Stimulated activated CD8-positive, alpha-beta memory T cell treated with anti-CD3 and anti-CD28 coated beads, Interleukin-12 subunit alpha, Interleukin-12 subunit beta, amount 100 ng/mL, for 4 hours (primary cell): ENCODE data around the gene USP3.

Experiments
- DNase-seq: peaks from one replicate; pipeline ENCODE4 v3.0.0-alpha.2; 2020; ENCODE audit warnings: low read depth

The USP3 gene

DNA sequence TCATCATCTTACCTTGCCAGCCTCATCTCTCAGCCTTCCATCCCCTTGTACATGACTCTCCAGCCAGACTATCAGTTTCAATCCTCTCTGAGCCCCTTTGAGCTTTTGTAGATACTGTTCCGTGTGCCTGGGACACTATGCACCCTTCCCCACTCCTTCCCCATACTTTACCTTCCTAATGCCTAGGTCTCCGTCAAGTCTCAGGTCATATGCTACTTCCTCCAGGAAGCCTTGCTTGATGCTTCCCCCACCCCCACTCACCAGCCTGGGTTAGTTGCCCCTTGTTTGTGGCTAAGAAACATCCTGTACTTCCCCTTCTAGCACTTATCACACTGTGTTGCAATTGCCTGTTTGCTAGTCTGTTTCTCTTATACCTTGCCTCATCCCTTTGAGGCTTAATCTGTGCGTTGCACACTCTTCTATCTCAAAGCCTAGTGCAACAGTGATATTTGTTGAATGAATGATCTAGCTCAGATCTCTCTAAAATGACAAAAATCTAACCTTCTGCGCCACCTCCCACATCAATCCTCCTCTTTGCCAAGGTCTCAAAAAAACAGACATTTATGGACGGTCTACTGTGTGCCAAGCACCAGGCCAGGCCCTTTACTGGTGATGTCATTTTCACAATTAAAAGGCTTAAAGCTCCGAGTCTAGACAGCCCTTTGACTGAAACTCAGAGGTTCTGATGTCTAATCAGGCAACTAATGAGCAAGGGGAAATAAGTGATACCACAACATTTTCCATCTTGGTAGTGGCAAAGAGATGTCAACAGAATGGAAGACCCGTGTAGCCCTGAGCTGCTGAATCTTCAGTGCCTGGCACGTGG, 6.5 kb upstream of the USP3 start:
- peak; percentile 45 for DNase-seq

DNA sequence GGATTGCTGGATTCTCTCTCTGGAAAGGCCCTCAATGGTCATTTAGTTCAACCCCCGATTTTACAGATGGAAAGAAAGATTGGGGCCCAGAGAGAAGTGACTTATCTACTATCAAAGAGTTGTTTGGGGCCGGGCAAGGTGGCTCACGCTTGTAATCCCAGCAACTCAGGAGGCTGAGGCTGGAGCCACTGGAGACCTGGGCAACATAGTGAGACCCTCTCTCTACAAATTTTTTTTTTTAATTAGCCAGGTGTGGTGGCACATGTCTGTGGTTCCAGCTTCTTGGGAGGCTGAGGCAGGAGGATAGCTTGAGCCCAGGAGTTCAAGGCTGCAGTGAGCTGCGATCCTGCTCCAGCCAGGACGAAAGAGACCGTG, 5.2 kb upstream of the USP3 start:
- no peak for DNase-seq

DNA sequence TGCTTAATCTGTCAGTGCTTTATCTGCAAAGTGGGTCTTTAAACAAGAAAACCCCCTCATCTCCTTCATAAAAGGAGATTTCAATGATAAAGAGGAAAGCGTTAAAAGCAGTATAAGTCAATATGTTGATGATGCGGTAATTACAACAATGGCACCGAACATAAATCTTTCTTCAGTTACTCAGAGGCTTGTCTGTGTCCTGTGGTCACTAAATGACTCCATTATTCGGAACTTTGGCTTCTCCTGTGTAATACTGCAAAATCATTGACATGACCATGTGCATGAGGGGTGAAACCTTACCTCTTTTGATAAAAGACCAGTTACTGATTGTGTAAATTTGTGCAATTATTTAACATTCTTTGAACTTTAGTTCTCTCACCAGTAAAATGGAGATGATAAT, 4.8 kb upstream of the USP3 start:
- DNase-seq: no peak

DNA sequence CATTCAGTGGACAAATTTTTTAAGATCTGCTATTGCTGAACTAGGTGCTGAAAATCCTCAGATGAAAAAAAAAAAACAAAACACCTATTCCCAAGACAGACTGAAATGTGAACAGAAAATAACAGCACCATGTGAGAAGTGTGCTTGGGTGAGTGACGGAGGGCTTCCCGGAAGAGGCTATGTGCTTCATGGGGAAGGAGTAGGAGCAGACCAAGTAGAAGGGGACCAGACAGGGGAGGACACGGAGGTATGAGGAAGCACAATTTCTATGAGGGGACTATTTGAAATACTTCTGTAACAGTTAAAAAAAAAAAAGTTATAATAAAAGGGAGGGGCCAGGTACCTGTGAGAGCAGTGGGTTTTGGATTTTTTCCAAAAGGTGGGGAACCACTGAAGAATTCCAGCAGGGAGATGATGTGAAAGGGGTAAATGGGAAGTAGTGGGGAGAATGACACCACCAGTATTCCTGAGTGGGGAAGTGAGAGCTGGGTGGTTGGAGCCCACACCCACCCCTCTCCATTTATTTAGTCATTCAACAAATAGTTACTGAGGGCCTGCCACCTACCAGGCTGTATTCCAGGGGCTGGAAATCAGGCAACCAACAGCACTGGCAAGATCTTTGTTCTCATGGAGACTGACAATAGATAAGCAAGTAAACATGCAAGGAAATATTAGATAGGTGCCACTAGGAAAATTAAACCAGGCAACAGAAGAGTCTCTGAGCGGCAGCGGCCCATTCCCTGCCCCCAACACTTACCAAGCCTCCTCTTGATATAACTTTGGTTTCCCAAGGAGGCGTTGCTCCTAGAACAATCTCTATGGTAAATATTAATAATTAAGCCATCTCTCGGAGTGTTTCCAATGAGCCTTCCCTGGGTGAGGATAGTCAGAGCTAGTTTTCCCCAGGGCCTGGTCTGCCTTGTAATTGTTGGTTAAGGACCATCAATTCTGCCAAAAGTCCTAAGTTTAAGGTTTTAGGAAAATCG, 3.8 kb upstream of the USP3 start:
- DNase-seq: no peak

DNA sequence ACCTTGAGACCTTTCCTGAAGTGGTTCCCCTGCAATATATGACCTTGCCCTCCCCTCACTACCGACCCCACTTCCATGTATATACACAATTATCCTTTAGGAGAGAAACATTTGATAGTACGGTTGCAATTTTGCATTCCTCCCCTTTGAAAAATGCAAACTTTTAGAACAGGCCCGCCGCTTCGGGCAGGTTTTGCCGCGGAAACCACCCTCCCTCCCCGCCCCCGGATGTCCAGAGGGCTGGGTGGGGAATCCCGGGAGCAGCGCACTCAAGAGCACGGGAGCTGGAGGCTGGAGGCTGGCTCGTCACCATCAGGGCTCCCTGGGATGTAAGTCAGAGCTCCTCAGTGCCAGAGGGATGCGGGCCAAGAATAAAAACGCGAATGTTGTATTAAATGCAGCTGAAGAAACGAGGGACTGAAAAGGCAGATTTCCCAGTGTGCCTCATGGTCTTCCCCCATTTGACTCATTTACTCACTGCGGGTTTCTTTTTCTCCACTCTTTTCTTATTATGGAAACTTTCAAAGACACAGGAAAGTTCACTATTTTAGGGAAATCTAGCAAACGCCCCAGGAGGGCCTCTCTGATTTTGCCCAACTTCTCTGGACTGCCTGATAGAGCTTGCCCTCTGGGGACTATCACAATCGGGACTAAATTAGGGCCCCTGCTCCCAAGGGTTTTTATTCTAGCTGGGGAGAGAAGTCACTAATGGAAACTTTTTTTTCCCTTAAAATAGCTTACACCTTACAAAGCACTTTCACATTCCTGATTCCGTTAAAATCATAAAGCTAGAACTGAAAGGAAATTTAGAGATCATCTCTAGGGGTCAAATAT, 2.9 kb upstream of the USP3 start:
- DNase-seq: no peak

DNA sequence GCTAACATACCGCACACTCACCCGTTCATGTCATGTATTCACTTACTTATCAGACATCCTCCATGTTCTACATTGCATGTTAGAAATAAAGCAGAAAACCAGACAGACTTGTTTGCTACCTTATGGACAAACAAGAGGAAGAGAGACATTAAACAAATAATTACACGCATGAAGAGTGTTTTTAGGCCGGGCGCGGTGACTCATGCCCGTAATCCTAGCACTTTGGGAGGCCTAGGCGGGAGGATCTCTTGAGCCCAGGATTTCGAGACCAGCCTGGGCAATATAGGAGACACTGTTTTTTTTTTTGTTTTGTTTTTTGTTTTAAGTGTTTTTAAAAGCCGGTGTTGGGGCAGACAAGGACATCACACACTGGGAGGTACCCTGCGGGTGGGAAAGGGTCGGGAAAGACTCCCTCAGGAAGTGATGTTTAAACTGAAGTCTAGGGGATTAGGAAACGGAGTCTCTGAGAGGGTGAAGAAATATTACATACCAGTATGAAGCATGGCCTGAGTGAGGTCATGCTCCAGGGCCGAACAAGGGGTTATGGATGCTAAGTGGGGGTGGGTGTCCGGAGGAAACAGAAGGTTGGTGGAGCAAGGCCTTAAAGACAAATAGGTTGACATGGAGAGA, 2.1 kb upstream of the USP3 start:
- no peak for DNase-seq

DNA sequence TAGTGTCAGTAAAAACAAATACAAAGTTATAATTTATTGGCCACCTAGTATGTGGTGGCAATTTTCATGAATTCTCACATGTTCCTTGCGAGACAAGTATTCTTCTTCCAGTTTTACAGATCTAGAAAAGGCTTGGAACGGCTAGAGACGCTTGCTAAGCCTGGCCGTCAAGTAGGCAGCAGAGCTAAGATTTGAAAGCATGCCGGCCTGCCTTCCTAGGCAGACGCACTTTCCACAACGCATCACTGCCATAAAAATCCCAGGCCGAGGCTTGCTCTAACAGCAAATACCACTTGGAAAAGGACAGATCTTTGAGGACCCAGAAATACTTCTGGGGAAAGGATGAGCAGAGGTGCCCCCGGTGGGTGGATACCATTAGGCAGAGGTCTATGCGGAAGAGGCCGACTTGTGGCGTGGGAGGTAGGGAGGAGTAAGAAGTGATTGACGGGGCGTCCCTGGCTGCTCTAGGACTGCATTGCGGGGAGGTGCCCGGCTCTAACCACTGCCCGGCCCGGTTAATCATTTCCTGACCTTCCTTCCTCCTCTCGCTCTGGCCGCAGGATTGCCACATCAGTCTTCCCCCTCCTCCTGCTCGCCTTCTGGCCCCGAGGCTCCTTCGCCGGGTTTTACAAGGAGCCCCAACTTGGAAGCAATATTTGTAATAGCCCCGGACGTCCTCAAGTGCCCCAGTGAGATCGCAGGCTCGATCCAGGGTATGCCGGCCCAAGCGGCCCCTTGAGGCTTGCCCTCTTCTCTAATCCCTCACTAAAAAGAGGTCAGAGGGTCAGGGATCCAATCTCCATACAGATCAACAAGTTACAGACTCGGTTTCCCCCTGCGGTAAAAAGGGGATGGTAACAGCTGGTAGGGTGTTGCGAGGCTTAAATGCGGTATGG, 1.3 kb upstream of the USP3 start:
- DNase-seq: peak; percentile 63

DNA sequence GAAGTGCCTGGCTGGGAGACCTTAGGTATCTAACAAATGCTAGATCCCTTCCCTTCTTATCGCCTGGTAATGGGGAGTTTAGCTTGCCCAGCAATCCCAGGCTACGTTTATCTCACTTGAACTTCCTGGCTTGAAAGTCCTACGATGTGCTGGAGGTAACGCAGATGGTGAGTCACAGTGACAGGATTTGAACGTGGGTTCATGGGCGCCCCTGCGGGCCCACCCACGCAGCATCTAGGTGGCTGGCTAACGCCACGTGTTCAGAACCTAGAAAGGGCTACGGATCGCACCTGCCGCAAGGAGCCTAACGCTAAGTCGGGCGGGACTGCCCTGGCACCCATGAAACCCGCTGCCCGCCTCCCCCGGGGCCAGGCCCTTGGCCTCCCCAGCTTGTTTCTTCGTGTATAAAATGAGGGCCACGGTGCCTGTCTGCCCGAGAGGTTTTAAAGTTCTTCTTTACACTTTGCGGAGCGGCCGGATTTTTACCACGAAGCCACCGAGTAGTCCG, 600 bp upstream of the USP3 start:
- peak; percentile 82 for DNase-seq

DNA sequence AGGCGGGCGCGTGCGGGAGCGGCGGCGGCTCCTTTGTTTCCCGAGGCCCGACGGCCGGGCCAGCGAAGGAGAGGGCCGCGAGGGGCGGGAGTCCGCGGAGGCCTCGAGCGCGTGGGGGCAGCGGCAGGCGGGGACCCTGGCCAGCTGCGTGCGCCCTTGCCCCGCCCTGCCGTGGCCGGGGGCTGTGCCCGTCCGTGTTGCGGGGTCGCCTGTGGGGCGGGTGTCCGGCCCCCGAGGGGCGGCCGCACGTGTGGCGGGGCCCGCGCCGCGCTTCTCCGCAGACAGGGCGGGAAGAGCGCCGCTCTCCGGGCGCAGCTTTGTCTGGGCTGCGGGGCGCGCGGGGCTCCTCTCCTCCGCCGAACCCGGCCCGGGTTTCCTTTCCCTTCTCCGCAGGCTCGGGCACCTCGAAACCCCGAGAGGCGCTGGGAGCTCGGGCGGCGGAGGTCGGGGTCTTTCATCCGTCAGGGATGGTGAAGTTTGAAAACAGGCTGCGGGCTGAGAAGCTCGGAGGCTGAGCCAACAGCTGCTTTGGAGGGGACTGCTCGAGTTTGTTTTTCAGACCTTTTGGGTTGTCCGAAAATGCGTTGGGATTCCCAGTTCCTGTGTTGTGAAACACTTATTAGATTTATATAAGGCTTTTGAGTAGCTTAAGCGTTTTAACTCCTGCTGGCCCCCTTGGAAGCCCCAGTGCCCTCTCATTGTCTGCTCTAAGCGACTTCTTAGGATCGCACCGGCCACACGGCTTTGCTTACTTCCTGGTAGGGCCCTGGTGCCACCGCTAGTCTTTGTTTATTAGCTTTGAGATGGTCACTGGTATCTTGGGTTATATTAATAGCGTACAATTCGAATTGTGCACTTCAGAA, 817 bp downstream of the USP3 start:
- peak; percentile 35 for DNase-seq

DNA sequence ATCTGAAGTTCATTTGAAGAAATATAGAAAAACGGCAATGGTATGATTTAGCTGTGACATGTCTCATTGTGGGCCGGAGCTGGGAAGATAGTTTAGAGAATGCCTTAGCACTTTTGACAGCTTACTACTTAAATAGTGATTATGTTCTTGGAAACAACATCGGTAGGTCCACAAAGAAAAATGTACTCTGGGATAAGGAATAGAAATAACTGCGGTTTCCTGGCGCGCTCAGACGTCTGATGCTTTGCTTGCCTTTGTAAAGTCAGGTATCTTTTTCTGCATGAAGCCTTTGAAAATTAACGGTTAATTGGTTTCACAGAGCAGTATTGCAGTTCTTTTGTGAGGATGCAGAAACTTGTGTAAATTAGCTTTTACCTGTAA, 1.4 kb downstream of the USP3 start:
- no peak for DNase-seq

DNA sequence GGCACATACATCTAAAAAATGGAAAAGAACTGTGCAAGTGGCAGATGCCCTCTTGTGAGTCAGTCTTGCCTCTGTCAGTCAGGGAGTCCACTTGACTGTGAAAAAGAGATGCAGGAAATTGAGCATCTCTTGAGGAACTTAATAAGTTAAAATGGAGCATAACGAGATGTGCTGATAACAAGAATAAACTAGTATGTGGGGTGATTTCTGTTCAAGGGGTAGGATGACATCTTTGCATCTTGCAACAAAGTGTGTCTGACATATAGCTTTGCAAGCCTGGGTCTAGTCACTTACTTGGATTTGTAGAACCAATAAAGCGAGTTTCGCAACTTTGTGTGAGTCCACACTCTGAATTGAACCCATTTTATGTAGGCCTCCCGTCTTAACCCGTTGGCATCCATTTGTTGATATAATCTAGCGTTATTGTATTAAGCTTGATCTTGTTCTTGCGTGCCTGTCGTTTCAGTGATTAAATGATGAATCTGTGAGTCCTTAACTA, 2.2 kb downstream of the USP3 start:
- DNase-seq: no peak

DNA sequence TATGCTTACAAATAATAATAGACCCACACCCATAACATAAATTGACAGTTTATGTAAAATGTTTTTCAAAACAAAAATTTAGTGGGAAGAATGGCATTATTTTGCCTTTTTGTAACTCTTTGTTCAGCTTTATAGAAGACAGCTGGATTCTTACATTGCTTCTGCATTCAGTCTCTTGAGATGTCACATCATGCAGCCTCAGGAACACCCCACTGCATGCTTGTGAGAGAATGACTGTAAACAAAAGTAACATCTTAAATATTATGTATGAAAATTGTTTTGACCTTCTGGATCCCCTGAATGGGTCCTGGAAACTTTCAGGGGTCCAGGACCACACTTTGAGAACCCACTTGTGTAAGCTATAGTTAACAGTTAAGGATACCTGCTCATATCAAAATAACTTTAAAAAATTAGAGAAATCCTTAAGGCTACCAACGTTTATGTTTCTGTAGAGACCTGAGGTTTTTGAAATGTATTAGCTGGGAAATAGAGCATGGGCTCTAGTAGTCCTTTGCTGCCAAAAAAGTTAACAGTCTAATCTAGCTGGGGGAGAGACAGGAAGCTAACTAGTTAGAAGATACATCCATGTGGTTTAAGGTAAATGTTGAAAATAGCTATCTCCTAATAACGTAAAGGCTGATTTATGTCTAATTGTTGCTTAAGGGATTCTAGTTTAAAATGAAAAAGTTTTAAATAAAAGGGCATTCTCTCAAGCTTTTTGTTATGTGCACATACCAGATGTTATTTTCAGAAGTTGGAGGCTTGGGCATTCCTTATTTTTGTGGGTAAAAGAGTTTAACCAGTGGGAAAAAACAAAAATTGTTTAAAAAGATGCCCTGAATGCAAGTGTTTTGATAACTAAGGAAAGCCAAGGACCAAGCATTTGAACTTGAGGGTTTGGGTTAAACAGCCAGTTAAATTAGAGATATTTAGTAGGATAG, 3.8 kb downstream of the USP3 start:
- no peak for DNase-seq

DNA sequence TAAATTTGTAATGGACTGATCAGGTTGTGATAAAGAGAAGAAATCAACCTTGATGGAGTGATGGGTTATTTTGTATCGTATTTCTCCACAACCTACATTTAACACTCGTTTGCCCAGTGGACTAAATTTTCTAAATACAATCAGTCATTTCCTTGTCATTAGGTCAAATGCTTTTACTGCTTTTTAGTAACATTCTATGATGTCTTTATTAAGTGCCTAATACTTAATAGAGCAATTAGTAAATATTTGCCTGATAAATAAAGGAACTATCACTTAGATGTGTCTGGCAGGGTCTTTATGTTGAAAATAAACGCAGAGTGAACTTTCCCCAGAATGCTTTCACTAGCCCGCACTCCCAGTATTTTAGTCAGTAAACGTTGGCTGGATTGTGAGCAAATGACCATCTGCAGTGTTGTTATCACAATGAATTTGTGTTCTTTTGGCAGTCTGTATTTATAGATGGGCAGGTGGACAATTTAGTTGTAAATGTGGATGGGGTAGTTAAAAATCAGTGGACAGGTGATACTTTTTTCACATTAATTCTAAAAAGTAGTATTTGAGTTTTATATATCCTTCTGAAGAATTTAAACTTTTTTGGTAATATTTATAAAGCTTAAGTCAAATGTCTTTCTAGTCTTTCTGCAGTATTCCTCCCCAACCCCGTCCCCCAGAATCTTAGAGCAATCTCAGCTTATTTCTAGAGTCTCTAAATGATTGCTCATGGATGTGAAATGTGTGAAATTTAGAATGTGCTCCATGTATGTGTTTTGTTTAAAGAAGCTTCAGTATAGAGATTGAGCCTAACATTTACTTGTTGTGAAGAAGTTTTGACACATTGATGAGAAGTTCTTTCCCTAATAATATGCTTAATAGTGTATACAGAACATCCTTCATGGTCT, 4.9 kb downstream of the USP3 start:
- DNase-seq: no peak

DNA sequence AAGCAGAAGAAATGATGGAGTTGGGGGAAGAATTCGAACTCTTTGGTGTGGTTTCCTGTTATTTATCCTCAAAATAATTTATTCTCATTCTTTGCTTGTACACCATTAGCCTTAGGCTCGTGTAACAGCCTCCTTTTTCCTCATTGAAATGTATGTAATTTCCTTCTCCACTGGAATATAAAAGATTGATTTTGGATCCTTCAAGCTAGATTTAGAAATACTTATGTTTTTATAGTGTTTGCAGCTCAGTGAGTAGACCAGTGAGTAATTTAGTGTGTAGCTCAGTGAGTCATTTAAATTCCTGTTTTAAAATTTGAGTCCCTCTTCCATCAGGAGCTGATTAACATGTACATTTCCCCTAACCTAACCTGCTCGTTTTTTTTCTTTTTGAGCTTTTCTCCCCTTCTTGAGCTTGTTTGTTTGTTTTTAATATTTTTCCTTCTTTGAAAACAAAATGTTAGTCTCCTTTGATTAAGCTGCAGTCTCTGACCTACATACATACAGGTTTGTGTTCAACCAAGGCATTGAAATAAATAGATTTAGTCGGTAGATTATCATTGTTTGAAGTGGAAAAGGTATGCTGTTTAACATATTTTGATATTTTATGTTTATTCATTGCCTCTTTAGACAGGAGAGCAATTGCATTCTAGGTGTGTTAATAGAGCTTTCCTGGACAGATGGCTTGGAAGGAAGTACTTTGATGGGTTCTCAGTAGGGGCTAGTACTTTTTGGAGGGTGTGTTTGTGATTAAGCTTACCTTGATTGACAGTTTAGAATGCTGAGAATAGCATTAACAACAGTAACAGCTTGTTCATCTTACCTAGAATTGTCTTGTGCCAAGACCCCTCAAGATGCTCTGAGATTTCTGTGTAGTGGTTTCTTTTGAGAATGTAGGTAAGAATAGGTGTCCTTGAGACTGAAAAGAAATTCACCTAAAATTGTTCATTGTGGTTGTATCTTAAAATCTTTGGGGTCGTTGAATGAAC, 5.9 kb downstream of the USP3 start:
- DNase-seq: no peak

DNA sequence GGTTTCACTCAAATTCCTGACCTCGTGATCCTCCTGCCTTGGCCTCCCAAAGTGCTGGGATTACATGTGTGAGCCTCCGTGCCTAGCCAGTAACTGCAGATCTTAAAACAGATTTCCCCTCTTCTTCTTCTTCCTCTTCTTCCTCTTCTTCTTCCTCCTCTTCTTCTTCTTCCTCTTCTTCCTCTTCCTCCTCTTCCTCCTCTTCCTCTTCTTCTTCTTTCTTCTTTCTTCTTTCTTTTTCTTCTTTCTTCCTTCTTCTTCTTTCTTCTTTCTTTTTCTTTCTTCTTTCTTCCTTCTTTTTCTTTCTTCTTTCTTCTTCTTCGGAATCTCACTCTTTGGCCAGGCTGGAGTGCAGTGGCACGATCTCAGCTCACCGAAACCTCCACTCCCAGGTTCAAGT, 7.8 kb downstream of the USP3 start:
- no peak for DNase-seq

DNA sequence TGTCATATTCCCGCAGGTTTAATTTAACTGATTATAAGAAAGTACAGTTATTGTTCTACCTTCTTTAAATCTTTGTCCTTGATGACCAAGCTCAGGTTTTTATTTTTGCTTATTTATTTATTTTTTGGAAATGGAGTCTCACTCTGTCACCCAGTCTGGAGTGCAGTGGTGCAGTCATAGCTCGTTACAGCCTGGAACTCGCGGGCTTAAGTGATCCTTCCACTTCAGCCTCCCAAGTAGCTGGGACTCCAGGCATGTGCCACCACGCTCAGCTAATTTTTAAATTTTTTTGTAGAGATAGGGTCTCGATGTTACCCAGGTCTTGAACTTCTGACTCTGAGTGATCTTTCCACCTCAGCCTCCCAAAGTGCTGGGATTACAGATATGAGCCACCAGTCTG, 8.9 kb downstream of the USP3 start:
- no peak for DNase-seq
